Spleen (tissue), 7 donors: ENCODE data around the gene CENPVL2.
"Not testable (repeated sequence)": the region's sequence is repeated elsewhere in the genome, so short reads cannot be mapped to it uniquely, and the experiment has no call there.

Experiments
- POLR2A ChIP-seq, 3 donors: fragments of 450-650 bp; IDR thresholded peaks; one replicate each; pipeline ENCODE4 v1.5.1; 2017; ENCODE audit warnings: antibody characterized with exemption in 3 of 3, mild to moderate bottlenecking in 1 of 3
- TF ChIP-seq, protein P1 (sequence below), 11 experiments: fragments of 200-600 bp in 7 of 11; fragments of 450-650 bp in 4 of 11; sonication (generic) in 4 of 11; IDR thresholded peaks in 8 of 11; conservative IDR thresholded peaks in 3 of 11; 1 replicate in 7 of 11; 2 replicates in 4 of 11; pipeline versions ENCODE4 v1.4.0 to v1.8.0; 2016 to 2021; ENCODE audit warnings: antibody characterized with exemption in 11 of 11, inconsistent platforms in 4 of 11, mild to moderate bottlenecking in 1 of 11
- donor health status: DM: no; HTN: no; CAD: no; lungs with moderate emphysema.
- donor health status: DM: no; HTN: no; CAD: no.
- donor health status: DM: no; HTN: no; CAD: no.

DNA sequence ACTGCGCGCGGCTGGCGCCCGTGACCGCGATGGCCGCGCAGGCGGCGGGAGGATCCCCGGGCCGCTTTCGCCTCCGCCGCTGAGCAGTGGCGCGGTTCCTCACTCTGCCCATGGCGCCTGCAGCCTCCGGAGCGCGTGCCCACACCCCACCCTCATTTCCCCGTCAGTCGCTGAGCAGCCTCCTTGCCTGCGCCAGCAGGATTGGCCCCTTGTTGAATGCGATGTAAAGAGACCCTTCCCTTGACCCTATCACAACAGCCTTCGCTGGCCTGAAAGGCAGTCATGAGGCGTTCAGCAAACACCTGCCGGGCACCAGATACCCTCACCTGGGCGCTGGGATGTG is at the start of gene CENPVL2:
- TF ChIP-seq, protein P1, sequence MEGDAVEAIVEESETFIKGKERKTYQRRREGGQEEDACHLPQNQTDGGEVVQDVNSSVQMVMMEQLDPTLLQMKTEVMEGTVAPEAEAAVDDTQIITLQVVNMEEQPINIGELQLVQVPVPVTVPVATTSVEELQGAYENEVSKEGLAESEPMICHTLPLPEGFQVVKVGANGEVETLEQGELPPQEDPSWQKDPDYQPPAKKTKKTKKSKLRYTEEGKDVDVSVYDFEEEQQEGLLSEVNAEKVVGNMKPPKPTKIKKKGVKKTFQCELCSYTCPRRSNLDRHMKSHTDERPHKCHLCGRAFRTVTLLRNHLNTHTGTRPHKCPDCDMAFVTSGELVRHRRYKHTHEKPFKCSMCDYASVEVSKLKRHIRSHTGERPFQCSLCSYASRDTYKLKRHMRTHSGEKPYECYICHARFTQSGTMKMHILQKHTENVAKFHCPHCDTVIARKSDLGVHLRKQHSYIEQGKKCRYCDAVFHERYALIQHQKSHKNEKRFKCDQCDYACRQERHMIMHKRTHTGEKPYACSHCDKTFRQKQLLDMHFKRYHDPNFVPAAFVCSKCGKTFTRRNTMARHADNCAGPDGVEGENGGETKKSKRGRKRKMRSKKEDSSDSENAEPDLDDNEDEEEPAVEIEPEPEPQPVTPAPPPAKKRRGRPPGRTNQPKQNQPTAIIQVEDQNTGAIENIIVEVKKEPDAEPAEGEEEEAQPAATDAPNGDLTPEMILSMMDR (IDR thresholded peaks at IDR 0.05 in 8 of 11, conservative IDR thresholded peaks at IDR 0.05 in 3 of 11): not testable (repeated sequence)
- TF ChIP-seq POLR2A (IDR thresholded peaks at IDR 0.05): not testable (repeated sequence)
